Omental fat pad (tissue), 4 donors: ENCODE data around the gene SYTL3. TPM values are rescaled to one million over a fixed set of nuclear protein-coding genes. Genes with fewer than 3 reads are reported as not detected.

ENCODE experiments used
- ATAC-seq: fragments of 150-250 bp; one replicate; pipeline ENCODE4 v1.9.1; 2016; ENCODE audit warnings: mild to moderate bottlenecking, moderate library complexity; ENCODE audit not compliant: low FRiP score
- DNase-seq: peaks from one replicate; pipeline ENCODE4 v3.0.0-alpha.2; 2019; ENCODE audit warnings: low spot score
- total RNA-seq, 4 donors: library from RNA; depleted of rRNA; stranded (reverse); fragments of >200 nt; gene quantifications; one replicate each; pipeline ENCODE4 v1.1.0, GENCODE V29; 2016
- TF ChIP-seq, protein P1 (sequence below), 3 donors: fragments of 450-650 bp; IDR thresholded peaks; one replicate each; pipeline ENCODE4 v1.5.1; 2016 to 2017; ENCODE audit warnings: antibody characterized with exemption in 3 of 3, mild to moderate bottlenecking in 3 of 3, moderate library complexity in 2 of 3

The SYTL3 gene
- total RNA-seq, 4 donors from 2014 or later: 5.3 to 16.3 (median 6.8) TPM

- TF ChIP-seq, protein P1, sequence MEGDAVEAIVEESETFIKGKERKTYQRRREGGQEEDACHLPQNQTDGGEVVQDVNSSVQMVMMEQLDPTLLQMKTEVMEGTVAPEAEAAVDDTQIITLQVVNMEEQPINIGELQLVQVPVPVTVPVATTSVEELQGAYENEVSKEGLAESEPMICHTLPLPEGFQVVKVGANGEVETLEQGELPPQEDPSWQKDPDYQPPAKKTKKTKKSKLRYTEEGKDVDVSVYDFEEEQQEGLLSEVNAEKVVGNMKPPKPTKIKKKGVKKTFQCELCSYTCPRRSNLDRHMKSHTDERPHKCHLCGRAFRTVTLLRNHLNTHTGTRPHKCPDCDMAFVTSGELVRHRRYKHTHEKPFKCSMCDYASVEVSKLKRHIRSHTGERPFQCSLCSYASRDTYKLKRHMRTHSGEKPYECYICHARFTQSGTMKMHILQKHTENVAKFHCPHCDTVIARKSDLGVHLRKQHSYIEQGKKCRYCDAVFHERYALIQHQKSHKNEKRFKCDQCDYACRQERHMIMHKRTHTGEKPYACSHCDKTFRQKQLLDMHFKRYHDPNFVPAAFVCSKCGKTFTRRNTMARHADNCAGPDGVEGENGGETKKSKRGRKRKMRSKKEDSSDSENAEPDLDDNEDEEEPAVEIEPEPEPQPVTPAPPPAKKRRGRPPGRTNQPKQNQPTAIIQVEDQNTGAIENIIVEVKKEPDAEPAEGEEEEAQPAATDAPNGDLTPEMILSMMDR (IDR thresholded peaks at IDR 0.05): no peak
- ATAC-seq (no peak), DNase-seq (no peak)
Measured at GRCh38 chr6:158619922-158620801, 29.7 kb upstream of the SYTL3 start.

- TF ChIP-seq, protein P1 (IDR thresholded peaks at IDR 0.05): no peak
- ATAC-seq: no peak
- DNase-seq: no peak
Measured at GRCh38 chr6:158620963-158621693, 28.7 kb upstream of the SYTL3 start.

DNA sequence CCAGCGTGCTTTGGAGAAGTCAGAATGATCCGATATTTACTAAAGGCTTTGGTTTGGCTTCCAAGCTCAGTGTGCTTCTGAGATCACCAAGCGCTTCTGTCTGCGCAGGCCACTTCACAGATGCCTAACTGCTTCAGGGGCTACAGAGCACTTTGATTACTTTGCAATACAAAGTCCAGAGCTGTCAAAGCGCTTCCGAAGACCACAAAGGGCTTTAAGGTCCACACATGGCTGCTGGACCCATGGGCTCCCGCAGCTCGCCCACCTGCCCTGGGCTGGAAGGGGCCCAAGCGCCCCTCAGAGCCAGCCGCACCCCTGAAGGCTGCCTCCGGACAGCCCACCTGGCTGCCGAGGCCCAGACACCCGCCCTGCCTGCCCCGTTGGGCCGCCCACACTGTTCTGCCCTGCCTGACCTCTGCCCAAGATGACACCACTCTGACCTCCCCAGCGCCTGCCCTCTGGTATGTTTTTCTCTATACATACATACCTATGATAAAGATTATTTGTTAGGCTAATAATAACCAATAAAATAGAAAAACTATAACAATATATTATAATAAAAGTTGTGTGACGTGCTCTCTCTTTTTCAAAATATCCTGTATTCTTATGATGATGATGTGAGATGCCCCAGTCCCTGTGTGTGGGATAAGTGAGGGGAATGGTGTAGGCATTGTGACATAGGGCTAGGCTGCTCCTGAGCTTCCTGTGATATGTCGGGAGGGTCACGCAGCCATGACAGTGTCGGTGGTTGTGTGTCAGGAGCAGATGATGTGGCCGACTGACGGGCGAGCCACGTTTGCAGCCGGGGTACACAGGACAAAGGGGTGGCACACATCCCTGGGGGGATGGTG, 27.9 kb upstream of the SYTL3 start:
- TF ChIP-seq, protein P1 (IDR thresholded peaks at IDR 0.05): no peak
- no peak for DNase-seq
- no peak for ATAC-seq

DNA sequence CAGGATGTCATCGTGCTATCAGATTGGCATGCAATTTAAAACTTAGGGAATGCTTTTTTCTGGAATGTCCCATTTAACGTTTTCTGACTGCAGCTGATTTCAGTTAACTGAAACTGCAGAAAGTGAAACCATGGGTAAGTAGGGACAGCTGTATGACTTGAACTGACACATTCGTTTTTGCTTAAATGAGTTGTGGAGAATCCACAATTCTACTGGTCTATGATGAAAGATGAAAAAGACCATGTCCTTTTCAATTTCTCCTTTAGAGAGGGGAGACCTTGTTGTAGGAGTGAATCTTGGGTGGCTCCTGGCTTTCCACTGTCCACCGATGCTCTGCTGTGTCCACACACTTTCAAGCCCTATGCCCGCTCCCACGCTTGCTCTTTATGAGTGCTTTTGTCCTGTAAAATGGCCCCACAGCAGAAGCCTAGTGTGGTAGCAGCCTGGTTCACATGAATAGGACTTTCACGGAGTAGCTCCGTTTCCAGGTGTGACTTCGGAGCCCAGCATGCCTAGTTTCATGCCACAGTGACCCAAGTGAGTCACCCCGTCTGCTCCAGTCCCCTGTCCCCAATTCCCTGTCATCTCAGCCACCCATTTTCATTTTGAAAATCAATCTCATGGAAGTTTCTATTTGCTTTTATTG, 27.2 kb upstream of the SYTL3 start:
- ATAC-seq (no peak), DNase-seq (no peak)
- TF ChIP-seq, protein P1 (IDR thresholded peaks at IDR 0.05): no peak

DNA sequence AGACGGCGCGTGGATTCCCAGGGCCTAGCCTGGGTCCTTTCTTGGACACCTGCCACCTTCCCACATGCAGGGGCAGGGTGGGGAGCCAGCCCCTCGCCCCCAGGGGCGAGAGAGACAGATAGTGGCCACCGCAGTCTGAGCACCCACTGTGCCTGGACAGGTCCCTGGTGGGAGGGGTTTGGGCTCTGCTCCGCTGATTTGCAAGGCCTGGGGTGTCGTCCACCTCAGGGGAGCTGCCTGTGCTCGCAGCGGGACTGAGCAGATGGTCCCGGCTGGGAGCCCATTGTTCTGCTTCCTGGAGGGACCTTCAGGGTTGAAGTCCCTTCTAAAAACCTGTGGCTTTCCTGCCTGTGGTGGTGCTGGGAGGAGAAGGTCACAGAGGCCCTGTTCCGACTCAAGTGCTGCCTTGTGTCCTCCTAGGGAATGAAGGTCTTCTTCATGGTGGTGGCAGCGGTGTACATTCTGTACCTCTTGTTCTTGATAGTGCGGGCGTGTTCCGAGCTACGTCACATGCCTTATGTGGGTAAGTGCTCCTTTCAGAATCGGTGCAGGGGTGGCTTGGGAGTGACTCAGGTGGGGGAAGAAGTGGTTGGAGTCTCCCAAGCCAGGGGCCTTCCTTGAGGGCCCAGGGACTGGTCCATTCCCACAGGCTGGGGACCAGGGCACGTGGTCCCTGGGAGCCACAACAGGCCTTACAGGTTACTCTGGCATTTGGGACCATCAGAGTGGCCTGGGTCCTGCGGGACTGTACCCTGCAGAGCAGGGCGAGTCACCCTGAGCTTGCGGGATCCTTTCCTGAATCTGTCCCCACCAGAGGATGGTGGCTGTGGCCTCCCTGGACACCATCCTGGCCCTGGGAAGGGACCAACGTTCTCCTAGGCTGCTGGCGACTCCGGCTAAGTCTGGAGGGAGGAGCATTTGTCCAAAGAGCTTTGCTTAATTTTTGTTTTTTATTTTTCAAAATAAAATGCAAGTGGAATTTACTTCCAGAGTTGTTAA, 24.9 kb upstream of the SYTL3 start:
- no peak for ATAC-seq
- DNase-seq: no peak
- TF ChIP-seq, protein P1 (IDR thresholded peaks at IDR 0.05): no peak
